A673 (cell line): ENCODE data around the gene ADARB2. TPM values are rescaled to one million over a fixed set of nuclear protein-coding genes. Genes with fewer than 3 reads are reported as not detected.

Experiments used
- BruUV-seq: library from RNA; stranded (reverse); fragments of 400-500 nt; replicated peaks from 2 replicates; lab custom pipeline; 2021; lab: Mats Ljungman, UMichigan
- CTCF ChIA-PET: fragments of 300-600 bp; sonication (Branson Sonifier 250); formaldehyde crosslinking; loops from one replicate; lab custom pipeline; 2022; ENCODE audit warnings: antibody characterized with exemption; lab: Charles Lee
- POLR2A ChIA-PET: fragments of 300-600 bp; sonication (Branson Sonifier 250); formaldehyde crosslinking; loops from one replicate; lab custom pipeline; 2022; ENCODE audit warnings: antibody characterized with exemption; ENCODE audit not compliant: low non-redundant PET; lab: Charles Lee
- DNase-seq: peaks from one replicate; pipeline ENCODE4 v3.0.0-alpha.2; 2015; ENCODE audit warnings: low spot score
- H3K27ac ChIP-seq: fragments of 200-600 bp; sonication (generic); 2 replicates; pipeline ENCODE4 v1.5.1; 2016; ENCODE audit warnings: mixed run types, low read depth, mild to moderate bottlenecking, mixed read lengths, antibody characterized with exemption, low read length; ENCODE audit not compliant: poor library complexity, severe bottlenecking
- H3K27me3 ChIP-seq: fragments of 200-600 bp; sonication (generic); replicated peaks from 2 replicates; pipeline ENCODE4 v1.6.1; 2017; ENCODE audit warnings: mixed run types, low read depth, mild to moderate bottlenecking, mixed read lengths, antibody characterized with exemption, low read length; ENCODE audit not compliant: insufficient read depth, poor library complexity
- H3K36me3 ChIP-seq: fragments of 200-600 bp; sonication (generic); 2 replicates; pipeline ENCODE4 v1.6.1; 2016; ENCODE audit warnings: mixed run types, mild to moderate bottlenecking, mixed read lengths, antibody characterized with exemption, low read length; ENCODE audit not compliant: insufficient read depth, poor library complexity, severe bottlenecking
- H3K4me1 ChIP-seq: fragments of 200-600 bp; sonication (generic); 2 replicates; pipeline ENCODE4 v1.6.1; 2017; ENCODE audit warnings: mixed run types, mild to moderate bottlenecking, mixed read lengths, antibody characterized with exemption, low read length; ENCODE audit not compliant: insufficient read depth, poor library complexity, severe bottlenecking
- H3K4me3 ChIP-seq: fragments of 200-600 bp; sonication (generic); 2 replicates; pipeline ENCODE4 v1.5.1; 2016; ENCODE audit warnings: low read depth, mixed run types, mild to moderate bottlenecking, mixed read lengths, low read length; ENCODE audit not compliant: poor library complexity, severe bottlenecking
- H3K9me3 ChIP-seq: fragments of 200-600 bp; sonication (generic); 2 replicates; pipeline ENCODE4 v1.6.1; 2016; ENCODE audit warnings: mixed run types, low read depth, mild to moderate bottlenecking, mixed read lengths, antibody characterized with exemption, low read length; ENCODE audit not compliant: poor library complexity, severe bottlenecking
- CTCF ChIP-seq: fragments of 300-800, 200-600 bp; sonication (generic); conservative IDR thresholded peaks from 2 replicates; pipeline ENCODE4 v1.5.1; 2017; ENCODE audit warnings: low read depth, mild to moderate bottlenecking, antibody characterized with exemption, low read length, moderate library complexity, mixed read lengths
- EZH2 ChIP-seq: fragments of 200-600 bp; sonication (generic); IDR thresholded peaks from 2 replicates; pipeline ENCODE4 v1.6.1; 2017; ENCODE audit warnings: borderline replicate concordance, low read depth, mild to moderate bottlenecking, mixed read lengths, antibody characterized with exemption, low read length; ENCODE audit not compliant: poor library complexity, severe bottlenecking
- intact Hi-C: fragments of 100-400 bp; cut with micrococcal nuclease; formaldehyde crosslinking; loops from one replicate; pipeline ENCODE4 v1.10.0; 2022; ENCODE audit not compliant: unreplicated experiment
- total RNA-seq: library from RNA; stranded (reverse); gene quantifications from 2 replicates; pipeline ENCODE4 v1.2.3, GENCODE V29; 2021

Gene ADARB2
- total RNA-seq, 1 experiment from 2014 or later = not detected

- no peaks in the 10 kb centered on the region for H3K36me3 ChIP-seq
- no peak overlapping the region for H3K27ac ChIP-seq
- no peaks in the 10 kb centered on the region for H3K4me1 ChIP-seq
- POLR2A ChIA-PET = no interaction called here
- CTCF ChIA-PET = no interaction called here
- H3K9me3 ChIP-seq = no peaks in the 10 kb centered on the region
- no TSS peak for BruUV-seq
- H3K27me3 ChIP-seq = peaks cover 59% of the 10 kb centered on the region
- intact Hi-C loops = no loop called here
- DNase-seq = no peak
- H3K4me3 ChIP-seq = no peak overlapping the region
- TF ChIP-seq CTCF (no peak), EZH2 (no peak)
Observed at GRCh38 chr10:1746796-1747195, 9.5 kb upstream of the ADARB2 start.

DNA sequence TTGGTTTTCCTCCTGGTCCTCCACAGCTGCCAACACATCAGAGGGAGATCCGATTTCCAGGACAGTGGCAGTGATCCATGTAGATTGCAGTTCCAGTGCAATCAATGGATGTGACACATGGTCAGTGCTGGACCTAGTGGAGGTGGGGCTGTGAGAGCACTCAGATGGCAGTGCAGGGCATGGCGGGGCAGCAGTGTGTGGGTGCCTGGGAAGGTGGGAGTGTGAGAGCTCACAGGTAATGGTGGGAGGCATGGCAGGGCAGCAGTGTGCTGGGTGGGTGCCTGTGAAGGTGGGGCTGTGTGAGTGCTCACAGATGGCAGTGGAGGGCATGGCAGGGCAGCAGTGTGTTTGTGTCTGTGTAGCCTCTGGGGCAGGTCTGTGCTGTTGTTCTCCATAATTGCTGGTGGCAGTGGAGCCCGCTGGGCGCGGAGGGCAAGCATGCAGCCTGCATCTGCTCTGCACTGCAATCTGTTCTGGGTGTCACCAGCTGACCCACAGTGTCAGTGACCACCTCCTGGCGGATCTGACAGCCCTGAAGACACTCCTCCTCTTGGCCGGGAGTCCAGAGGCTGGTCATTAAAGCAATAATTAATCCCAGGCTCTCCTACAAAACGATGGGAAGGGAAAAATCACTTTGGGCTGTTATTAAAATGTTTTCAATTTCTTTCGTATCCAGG, 8.6 kb upstream of the ADARB2 start:
- TF ChIP-seq CTCF = no peak
- no peak for TF ChIP-seq EZH2
- CTCF ChIA-PET = no interaction called here
- no peak for DNase-seq
- peaks cover 68% of the 10 kb centered on the region for H3K27me3 ChIP-seq
- H3K9me3 ChIP-seq = no peaks in the 10 kb centered on the region
- no peaks in the 10 kb centered on the region for H3K4me1 ChIP-seq
- no peak overlapping the region for H3K4me3 ChIP-seq
- H3K36me3 ChIP-seq = no peaks in the 10 kb centered on the region
- H3K27ac ChIP-seq = no peak overlapping the region
- BruUV-seq = no TSS peak
- intact Hi-C loops = no loop called here
- POLR2A ChIA-PET = no interaction called here

DNA sequence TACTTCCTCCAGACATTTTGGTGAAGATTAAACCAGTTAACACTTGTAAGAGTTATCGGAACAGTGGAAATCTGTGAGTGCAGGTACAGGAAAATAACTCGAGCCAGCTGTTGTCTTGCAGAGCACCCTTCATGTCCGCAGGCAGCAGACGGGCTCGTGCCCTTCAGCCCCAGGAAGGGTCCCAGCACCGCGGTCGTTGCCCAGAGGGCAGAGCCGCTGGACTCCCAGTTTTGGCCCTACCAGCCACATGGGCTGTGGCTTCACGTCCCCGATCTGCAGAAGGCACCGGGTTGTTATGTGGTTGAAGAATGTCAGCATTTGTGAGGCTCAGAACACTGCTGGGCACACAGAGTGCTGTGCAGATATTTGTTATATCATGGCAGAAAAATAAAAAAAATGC, 7.2 kb upstream of the ADARB2 start:
- no peak for DNase-seq
- BruUV-seq = no TSS peak
- no peak for TF ChIP-seq CTCF
- no peak for TF ChIP-seq EZH2
- Histone ChIP-seq H3K9me3 (no peaks in the 10 kb centered on the region), H3K27me3 (peaks cover 82% of the 10 kb centered on the region), H3K27ac (no peak overlapping the region), H3K36me3 (no peaks in the 10 kb centered on the region), H3K4me3 (no peak overlapping the region), H3K4me1 (no peaks in the 10 kb centered on the region)
- intact Hi-C loops = no loop called here
- ChIA-PET POLR2A (no interaction called here), CTCF (no interaction called here)
